ENCODE results near the gene COL12A1. TPM values are rescaled to one million over a fixed set of nuclear protein-coding genes. Genes with fewer than 3 reads are reported as not detected.

Gene COL12A1
- total RNA-seq = 211 and 724 TPM in 2 replicates

DNA sequence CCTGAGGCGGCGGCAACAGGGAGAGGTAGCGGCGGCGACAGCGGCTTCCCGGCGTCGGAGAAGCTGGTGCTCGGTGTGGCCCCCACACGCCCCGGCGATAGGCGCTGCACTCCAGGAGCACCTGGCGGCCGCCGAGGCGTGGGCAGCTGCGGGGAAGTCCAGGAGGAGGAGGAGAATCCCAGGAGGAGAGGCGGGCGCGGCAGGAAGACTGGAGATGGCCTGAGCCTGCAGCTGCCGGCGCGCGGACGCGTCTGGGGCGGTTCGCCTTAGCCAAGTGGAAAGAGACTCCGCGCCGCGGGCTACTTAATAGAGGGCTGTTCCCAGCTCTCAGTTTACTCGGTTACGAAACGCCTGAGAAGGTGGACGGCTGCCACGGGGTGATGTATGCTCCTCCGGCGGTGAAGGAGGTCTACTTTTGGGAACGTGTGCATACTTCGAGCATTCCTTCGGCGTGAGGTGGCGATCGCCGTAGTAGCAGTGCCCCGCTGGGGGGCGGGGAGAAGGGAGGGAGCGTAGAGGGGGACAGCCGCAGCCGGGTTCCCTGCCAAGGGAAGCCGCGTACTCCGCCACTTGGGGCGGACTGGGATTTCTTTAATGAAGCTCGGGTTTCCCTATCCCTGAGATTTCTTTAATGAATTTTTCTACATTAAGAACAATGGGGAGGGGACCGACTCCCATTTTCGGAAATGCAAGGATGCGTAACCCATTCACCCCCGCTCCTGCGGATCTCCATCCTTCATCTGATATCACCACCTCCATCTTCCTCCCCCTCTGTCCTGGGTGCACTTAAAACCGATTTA lies at the start of gene COL12A1:
TSS of gene COL12A1 (minus strand) at position 278 of the 800 bp plus-strand sequence. CDS start 3,261 bp downstream, outside the sequence.

DNA sequence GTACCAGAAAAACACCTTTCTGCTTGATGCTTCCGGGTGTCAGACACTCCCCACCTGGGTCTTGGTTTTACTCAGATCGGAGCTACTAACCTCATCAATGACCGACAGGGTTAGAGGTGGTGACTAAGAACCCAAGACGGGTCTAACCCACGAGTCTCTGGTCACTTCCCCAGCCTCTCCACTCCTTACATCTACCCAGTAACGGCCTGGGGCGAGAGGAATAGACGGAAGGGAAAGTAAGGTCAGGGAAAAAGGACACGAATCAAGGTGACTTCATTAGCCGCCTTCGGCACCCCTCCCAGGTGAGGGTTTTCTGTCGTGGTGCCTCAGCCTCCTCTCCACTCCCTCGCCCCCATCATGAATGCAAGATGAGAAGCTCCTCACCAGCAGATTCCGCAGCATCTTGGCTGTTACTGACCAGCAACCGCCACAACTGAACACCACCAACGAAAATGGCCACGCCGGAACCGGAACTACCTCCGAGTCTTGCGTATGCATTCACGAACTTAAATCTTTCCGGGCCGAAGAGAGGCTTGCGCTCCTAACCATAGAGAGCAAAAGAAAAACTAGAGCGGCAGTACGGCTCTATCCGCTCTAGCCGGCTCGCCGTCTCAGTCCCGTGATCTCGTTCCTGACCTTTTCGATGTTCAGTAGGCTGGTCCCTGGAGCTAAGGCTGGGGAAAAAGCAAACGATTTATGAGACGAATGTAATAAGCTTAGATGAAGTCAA lies 37.6 kb upstream of the COL12A1 start, which contains the start of gene COX7A2:
TSS of gene COX7A2 (minus strand) at position 469 of the 730 bp plus-strand sequence. CDS start at position 402, 67 bp downstream.

Other genes with a start within 250 kb of the COL12A1 start
- gene COX7A2, start 37.7 kb upstream of the COL12A1 start, total RNA-seq = 37.3 and 60.9 TPM in 2 replicates
- gene TMEM30A, start 78.7 kb upstream of the COL12A1 start, total RNA-seq = 179 and 281 TPM in 2 replicates

Measured in smooth muscle cell of the pulmonary artery (primary cell).